NT2/D1 (cell line): ENCODE data around the gene BICDL1.

Experiments used
- SUZ12 ChIP-seq: IDR thresholded peaks from 2 replicates; pipeline ENCODE4 v1.6.1; 2011; ENCODE audit not compliant: insufficient read length, insufficient read depth; ENCODE audit errors: extremely low read depth
- YY1 ChIP-seq: IDR thresholded peaks from 2 replicates; pipeline ENCODE4 v1.6.1; 2011; ENCODE audit not compliant: insufficient read length, insufficient read depth
- ZNF274 ChIP-seq: IDR thresholded peaks from 2 replicates; pipeline ENCODE4 v1.6.1; 2011; ENCODE audit warnings: mild to moderate bottlenecking, low read depth, low read length

- TF ChIP-seq YY1 (no peak), SUZ12 (no peak), ZNF274 (no peak)
Measured at GRCh38 chr12:120012067-120012621, 23.1 kb downstream of the BICDL1 start.
